SK-N-MC (cell line): Measurements from ENCODE around the gene ALOXE3.

Experiments
- EZH2 ChIP-seq: fragments of 200-600 bp; sonication (generic); IDR thresholded peaks from one replicate; pipeline ENCODE4 v1.6.1; 2017; ENCODE audit warnings: antibody characterized with exemption
- FOXP2 ChIP-seq: optimal IDR thresholded peaks from 2 replicates; pipeline ENCODE3; 2011; ENCODE audit warnings: mild to moderate bottlenecking, moderate library complexity; ENCODE audit not compliant: insufficient read depth; ENCODE audit errors: extremely low read length, control extremely low read depth
- POLR2AphosphoS5 ChIP-seq: IDR thresholded peaks from 2 replicates; pipeline ENCODE4 v1.6.1; 2012; ENCODE audit warnings: mild to moderate bottlenecking, low read depth, low read length, borderline replicate concordance

GRCh38 chr17:8144401-8145231 lies 26.3 kb upstream of the ALOXE3 start:
- TF ChIP-seq EZH2 (no peak), POLR2AphosphoS5 (no peak), FOXP2 (no peak)
